HG03066 (cell line): ENCODE results near the gene BBX.

Source experiments
- ATAC-seq: cut with Tn5 transposase; IDR thresholded peaks from one replicate; pipeline ENCODE4 v1.9.1; 2021; ENCODE audit warnings: low read depth; ENCODE audit not compliant: unreplicated experiment

The BBX gene

GRCh38 chr3:107643038-107643883 lies 120.5 kb downstream of the BBX start:
- no peak for ATAC-seq

GRCh38 chr3:107644631-107645030 lies 121.9 kb downstream of the BBX start:
- ATAC-seq: no peak

- ATAC-seq: no peak
Observed at GRCh38 chr3:107650788-107651187, 128.0 kb downstream of the BBX start.

- no peak for ATAC-seq
Observed at GRCh38 chr3:107651782-107652181, 129.0 kb downstream of the BBX start.

- ATAC-seq: no peak
Observed at GRCh38 chr3:107654218-107654617, 131.5 kb downstream of the BBX start.

- no peak for ATAC-seq
Observed at GRCh38 chr3:107657971-107658370, 135.2 kb downstream of the BBX start.

DNA sequence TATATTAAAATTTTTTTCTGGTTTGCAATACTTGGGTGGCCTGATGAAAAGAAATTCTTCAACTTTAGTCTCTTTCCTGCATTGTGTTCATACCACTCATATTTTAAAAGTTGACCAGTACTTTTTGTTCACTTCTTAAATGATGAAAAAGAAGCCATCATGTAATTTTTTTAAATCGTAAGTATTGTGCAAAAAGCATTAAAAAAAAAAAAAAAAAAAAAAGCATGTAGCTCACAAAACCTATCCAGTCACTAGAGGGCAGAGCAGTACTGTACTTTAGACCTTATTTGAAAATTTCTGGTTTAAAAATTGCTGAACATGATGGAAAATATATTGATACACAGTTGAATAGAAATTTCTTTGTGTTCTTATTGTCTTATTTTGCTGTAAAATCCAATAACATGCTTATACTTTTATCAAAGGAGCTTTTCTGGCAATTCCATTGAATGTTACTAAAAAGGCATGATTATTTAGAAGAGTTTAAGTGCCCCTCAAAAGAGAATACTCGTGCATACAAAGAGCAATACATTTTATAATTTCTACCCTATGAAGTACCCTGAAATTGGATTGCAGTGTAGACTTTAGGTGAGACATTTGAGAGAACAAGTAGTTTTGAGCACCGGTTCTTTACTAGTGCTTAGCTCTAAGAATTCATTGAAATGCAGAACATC lies 137.7 kb downstream of the BBX start:
- no peak for ATAC-seq

DNA sequence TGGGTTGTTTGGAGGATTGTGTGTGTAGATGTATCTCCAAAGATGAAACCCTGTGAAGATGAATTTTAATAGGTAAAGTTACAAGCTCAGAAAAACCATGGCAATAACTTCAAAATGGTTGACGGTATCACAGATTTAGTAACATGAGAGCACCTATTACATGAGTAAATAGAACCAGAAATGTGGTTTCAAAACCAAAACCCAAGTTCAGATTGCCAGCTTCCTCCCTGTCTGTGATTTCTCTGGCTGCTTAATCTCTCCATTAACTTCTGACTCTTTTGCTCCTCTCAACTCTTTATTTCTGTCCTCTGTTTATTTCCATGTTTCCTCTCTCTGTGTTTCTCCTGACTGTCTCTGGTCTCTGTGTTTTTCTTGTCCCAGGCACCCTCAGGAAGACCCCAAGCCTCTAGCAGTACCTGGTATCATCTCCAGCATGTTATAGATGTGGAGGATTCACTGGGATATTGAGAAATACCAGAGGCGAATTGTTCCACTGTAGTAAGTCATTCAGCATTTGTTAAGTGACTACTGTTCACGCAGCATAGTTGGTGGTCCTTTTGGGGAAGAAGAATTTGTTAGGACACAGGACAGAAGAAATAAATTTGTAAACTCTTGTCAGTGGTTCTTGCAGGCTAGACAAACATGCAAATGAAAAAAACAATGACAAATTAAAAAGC lies 138.8 kb downstream of the BBX start:
- no peak for ATAC-seq

DNA sequence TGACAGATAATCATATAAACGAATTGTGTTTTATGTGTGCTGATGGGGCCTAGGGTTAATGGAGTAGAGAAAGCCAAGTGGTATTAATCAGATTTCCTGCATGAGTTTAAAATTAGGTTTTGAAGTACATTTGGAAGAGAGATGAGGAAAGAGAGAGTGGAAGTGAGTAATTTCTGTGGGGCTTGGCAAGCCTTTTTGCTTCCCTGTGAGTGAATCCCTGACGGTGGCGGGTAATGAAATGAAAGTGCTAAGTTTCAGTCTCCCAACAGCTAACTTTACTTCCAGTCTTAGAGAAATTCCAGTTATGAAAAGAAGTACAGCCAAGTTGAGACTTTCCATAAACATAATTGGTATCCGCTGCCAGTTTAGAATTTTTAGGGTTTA lies 139.4 kb downstream of the BBX start:
- no peak for ATAC-seq

- no peak for ATAC-seq
Observed at GRCh38 chr3:107662586-107662985, 139.8 kb downstream of the BBX start.

DNA sequence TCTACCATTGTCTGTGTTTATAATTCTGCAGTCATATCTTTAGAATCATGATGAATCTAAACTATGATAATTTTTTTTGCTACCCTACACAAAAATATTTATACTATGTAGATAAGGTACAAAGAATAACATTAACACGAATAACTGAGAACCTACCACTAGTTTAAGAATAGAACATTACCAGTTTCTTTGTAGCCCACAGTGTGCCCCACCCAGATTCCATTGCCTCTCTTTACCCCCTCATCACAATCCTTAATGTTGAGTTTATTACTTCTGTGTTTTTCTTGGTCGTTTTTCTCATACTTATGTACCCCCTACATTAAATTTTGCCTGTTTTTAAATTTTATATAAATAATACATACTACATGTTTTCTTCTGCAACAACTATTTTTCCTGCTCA lies 140.5 kb downstream of the BBX start:
- no peak for ATAC-seq

- ATAC-seq: no peak
Observed at GRCh38 chr3:107664614-107665013, 141.9 kb downstream of the BBX start.

GRCh38 chr3:107665351-107665750 lies 142.6 kb downstream of the BBX start:
- no peak for ATAC-seq

DNA sequence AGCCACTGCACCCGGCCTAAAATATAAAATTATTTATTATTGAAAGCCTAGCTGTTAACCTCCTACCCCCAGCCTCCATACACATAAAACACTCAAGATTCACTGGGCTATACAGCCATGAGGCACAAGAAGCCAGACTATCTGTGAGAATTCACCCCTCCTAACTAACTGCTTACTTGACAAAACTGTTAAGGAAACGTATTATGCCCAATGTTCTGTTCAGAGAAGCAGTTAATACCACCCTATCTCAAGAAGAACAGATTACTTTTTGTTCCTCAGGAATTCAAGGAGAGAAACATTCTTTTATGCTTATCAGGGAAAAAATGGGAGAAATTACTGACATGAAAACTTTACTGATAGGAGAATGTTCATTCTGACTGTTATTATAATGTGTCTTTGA lies 144.1 kb downstream of the BBX start:
- no peak for ATAC-seq

GRCh38 chr3:107668416-107668815 lies 145.7 kb downstream of the BBX start:
- no peak for ATAC-seq

GRCh38 chr3:107668963-107669362 lies 146.2 kb downstream of the BBX start:
- no peak for ATAC-seq

DNA sequence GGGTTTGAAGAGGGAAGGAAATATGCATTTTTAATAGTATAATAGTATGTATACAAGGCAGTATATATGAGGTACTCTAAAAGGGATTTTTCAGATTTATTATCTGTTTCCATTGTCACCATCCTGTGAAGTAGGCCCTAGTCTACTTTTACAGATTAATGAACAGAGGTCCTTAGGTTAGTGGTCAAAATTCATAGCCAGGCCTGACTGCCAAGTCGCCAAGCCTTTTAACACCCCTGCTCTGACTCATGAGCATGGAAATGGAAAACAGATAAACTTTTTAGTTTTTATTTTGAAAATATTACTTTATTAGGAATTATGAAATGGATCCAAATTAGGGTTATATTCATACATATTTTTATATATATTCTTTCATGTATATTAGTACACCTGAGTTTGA lies 146.9 kb downstream of the BBX start:
- ATAC-seq: no peak

- ATAC-seq: no peak
Observed at GRCh38 chr3:107670986-107671385, 148.2 kb downstream of the BBX start.

GRCh38 chr3:107674371-107674770 lies 151.6 kb downstream of the BBX start:
- no peak for ATAC-seq

DNA sequence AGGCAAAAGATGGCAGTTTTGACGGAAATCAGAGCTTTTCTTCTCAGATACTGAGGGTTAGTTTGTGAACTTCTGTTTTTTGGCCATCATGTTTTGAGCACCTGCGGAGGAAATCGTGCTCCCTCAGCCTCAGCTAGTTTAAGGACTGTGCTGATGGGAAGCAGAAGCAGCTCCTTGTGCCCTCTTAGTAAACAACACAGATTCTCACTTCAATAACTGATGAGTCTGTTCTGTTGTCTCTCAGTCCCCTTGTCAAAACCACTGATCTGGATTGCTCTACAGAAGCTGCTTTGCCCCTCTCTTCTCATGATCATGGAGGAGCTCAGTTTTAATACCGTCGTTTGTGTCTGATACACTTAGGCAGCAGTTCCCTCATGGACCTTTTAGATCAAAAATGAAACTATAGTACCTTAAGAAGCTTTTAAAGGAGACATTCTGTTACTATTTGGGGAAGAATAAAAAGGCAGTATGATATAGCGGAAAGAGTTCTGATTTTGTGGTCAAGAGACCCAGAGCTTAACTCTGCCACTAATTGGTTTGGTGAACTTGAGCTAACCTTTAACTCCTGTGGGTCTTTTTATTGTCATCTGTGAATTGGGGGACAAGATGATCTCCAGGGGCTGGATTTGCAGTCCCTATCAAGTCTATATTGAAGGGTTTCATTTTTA lies 152.6 kb downstream of the BBX start:
- ATAC-seq: peak; percentile 57
